ENCODE measurements around the gene MEF2A. TPM values are rescaled to one million over a fixed set of nuclear protein-coding genes. Genes with fewer than 3 reads are reported as not detected.
"Not testable (repeated sequence)": the region's sequence is repeated elsewhere in the genome, so short reads cannot be mapped to it uniquely, and the experiment has no call there.

Gene MEF2A
- total and polyA plus RNA-seq, 8 donors: 56.1 to 68.4 (median 63.0) TPM

GRCh38 chr15:99731336-99732123, 165.7 kb downstream of the MEF2A start:
- no peak overlapping the region for H3K4me3 ChIP-seq
- no peaks in the 10 kb centered on the region for H3K9me3 ChIP-seq
- no peak for DNase-seq
- intact Hi-C loops (cut with DNase I): no loop called here
- no peak for ATAC-seq
- H3K36me3 ChIP-seq: peaks cover 0 to 19% of the 10 kb centered on the region in 2 donors
- H3K27me3 ChIP-seq: no peaks in the 10 kb centered on the region
- peaks cover 0 to 15% of the 10 kb centered on the region in 2 donors for H3K4me1 ChIP-seq
- TF ChIP-seq CTCF (IDR thresholded peaks at IDR 0.05): no peak
- H3K27ac ChIP-seq: no peak overlapping the region

GRCh38 chr15:99732124-99732750, 166.5 kb downstream of the MEF2A start:
- TF ChIP-seq CTCF (IDR thresholded peaks at IDR 0.05): no peak
- peak overlapping the region; percentile 51 to 79 for H3K27ac ChIP-seq
- peak; percentile 6 for ATAC-seq
- no peaks in the 10 kb centered on the region for H3K27me3 ChIP-seq
- intact Hi-C loops (cut with DNase I): no loop called here
- H3K4me3 ChIP-seq: peak overlapping the region; percentile 71 to 91
- peaks cover 0 to 15% of the 10 kb centered on the region in 2 donors for H3K4me1 ChIP-seq
- DNase-seq: peak in 1 of 4 donors; percentile 31
- H3K9me3 ChIP-seq: no peaks in the 10 kb centered on the region
- peaks cover 0 to 19% of the 10 kb centered on the region in 2 donors for H3K36me3 ChIP-seq

- ATAC-seq: peak; percentile 7
- intact Hi-C loops (cut with DNase I): no loop called here
- peaks cover 0 to 17% of the 10 kb centered on the region in 2 donors for H3K36me3 ChIP-seq
- no peak for TF ChIP-seq CTCF (IDR thresholded peaks at IDR 0.05)
- H3K9me3 ChIP-seq: no peaks in the 10 kb centered on the region
- peak overlapping the region; percentile 51 to 79 for H3K27ac ChIP-seq
- peak overlapping the region; percentile 71 to 91 for H3K4me3 ChIP-seq
- H3K27me3 ChIP-seq: no peaks in the 10 kb centered on the region
- H3K4me1 ChIP-seq: peaks cover 0 to 15% of the 10 kb centered on the region in 2 donors
- peak in 2 of 4 donors; percentile 57 to 89 for DNase-seq
These were observed 167.0 kb downstream of the MEF2A start for GRCh38 chr15:99732751-99733267.

DNA sequence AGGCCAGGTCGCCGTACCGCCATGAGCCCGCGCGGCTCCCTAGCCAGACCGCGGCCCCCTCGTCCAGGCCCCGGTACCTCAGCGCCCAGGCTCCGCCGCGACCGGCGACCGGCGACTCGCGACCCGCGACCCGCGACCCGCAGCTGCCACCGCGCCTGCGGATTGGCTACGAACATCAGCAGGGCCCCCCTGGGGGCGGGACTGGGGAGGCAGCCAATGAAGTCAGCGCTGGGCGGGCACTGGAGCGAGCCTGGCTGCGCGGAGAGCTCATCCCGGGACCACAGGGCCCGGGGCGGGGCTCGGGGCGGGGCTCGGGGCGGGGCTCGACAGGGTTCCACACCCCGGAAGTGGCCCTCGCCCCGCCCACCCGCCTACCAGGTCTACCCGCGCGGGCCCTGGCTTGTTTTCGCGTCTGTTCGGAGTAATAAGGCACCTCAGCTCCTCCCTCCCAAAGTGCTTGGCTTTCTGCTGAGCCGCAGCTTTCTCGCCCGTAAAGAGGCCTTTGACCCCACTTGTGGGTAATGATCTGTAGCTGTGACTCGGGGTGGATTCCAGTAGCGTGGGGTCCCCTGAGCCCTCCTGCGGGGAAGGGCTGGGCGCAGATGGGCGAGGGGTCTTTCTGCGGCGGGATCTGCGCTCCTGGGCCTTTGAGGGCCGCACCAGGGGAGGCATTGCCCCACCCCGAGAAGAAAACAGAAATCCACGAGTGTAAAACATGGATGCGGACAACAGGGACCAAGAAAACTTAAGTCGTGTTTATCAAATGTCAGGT, 167.7 kb downstream of the MEF2A start, which contains the start of gene LYSMD4:
Gene LYSMD4 (minus strand): TSS at position 170 of the 772 bp plus-strand sequence. CDS start 1,438 bp downstream, outside the sequence.
- Histone ChIP-seq H3K36me3 (peaks cover 0 to 10% of the 10 kb centered on the region in 2 donors), H3K4me1 (peaks cover 0 to 15% of the 10 kb centered on the region in 2 donors), H3K27ac (peak within 1 kb of the TSS; percentile 74 to 79), H3K27me3 (no peaks in the 10 kb centered on the region), H3K4me3 (peak within 1 kb of the TSS; percentile 71 to 91), H3K9me3 (no peaks in the 10 kb centered on the region)
- peak; percentile 99 for ATAC-seq
- DNase-seq: peak; percentile 88 to 99 (median 98)
- intact Hi-C loops (cut with DNase I): no loop called here
- no peak for TF ChIP-seq CTCF (IDR thresholded peaks at IDR 0.05)

DNA sequence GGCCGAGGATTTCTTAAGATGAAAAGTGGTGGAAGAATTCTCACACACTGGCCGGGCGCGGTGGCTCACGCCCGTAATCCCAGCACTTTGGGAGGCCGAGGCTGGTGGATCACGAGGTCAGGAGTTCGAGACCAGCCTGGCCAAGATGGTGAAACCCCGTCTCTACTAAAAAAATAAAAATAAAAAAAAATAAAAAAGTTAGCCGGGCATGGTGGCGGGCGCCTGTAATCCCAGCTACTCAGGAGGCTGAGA, 168.2 kb downstream of the MEF2A start:
- peak overlapping the region; percentile 71 to 91 for H3K4me3 ChIP-seq
- intact Hi-C loops (cut with DNase I); ATAC-seq; DNase-seq; H3K36me3 ChIP-seq; H3K9me3 ChIP-seq; H3K27me3 ChIP-seq: not testable (repeated sequence)
- peak overlapping the region in 1 of 2 donors; percentile 74 for H3K27ac ChIP-seq
- peaks cover 0 to 15% of the 10 kb centered on the region in 2 donors for H3K4me1 ChIP-seq
